Thoracic aorta (tissue), 2 donors: ENCODE measurements around the gene GMPPA. TPM values are rescaled to one million over a fixed set of nuclear protein-coding genes. Genes with fewer than 3 reads are reported as not detected.

Experiments
- ATAC-seq: fragments of 150-250 bp; one replicate; pipeline ENCODE4 v1.8.0; 2017; ENCODE audit warnings: low read depth; ENCODE audit not compliant: insufficient number of reproducible peaks, low FRiP score
- DNase-seq: peaks from one replicate; pipeline ENCODE4 v3.0.0-alpha.2; 2020; ENCODE audit warnings: low spot score
- H3K27ac ChIP-seq, 2 donors: fragments of 200-600 bp; sonication (generic); 1 replicate in 1 of 2; 2 replicates in 1 of 2; pipeline ENCODE4 v1.5.1; 2016; ENCODE audit warnings: mild to moderate bottlenecking in 2 of 2, moderate library complexity in 2 of 2
- H3K27me3 ChIP-seq: fragments of 200-600 bp; sonication (generic); replicated peaks from 2 replicates; pipeline ENCODE4 v1.6.0; 2016; ENCODE audit warnings: mild to moderate bottlenecking; ENCODE audit not compliant: insufficient read depth
- H3K36me3 ChIP-seq: fragments of 200-600 bp; sonication (generic); one replicate; pipeline ENCODE4 v1.5.1; 2016
- H3K4me1 ChIP-seq, 2 donors: fragments of 200-600 bp; sonication (generic); 1 replicate in 1 of 2; 2 replicates in 1 of 2; pipeline versions ENCODE4 v1.5.1 to v1.6.0; 2016; ENCODE audit warnings: low read depth in 2 of 2, mild to moderate bottlenecking in 1 of 2; ENCODE audit not compliant: control insufficient read depth in 1 of 2
- H3K4me3 ChIP-seq: fragments of 200-600 bp; sonication (generic); 2 replicates; pipeline ENCODE4 v1.5.1; 2016; ENCODE audit warnings: mild to moderate bottlenecking
- H3K9me3 ChIP-seq: fragments of 200-600 bp; sonication (generic); 2 replicates; pipeline ENCODE4 v1.5.1; 2016
- CTCF ChIP-seq: fragments of 200-600 bp; sonication (generic); IDR thresholded peaks from one replicate; pipeline ENCODE4 v1.5.1; 2019; ENCODE audit warnings: antibody characterized with exemption
- total RNA-seq, 2 donors: library from RNA; depleted of rRNA; stranded (reverse); fragments of >200 nt; gene quantifications; one replicate each; pipeline versions ENCODE4 v1.1.0 to v1.2.3, GENCODE V29; 2016

GMPPA gene
- total RNA-seq, 2 donors from 2014 or later: 30.5 to 56.5 TPM

DNA sequence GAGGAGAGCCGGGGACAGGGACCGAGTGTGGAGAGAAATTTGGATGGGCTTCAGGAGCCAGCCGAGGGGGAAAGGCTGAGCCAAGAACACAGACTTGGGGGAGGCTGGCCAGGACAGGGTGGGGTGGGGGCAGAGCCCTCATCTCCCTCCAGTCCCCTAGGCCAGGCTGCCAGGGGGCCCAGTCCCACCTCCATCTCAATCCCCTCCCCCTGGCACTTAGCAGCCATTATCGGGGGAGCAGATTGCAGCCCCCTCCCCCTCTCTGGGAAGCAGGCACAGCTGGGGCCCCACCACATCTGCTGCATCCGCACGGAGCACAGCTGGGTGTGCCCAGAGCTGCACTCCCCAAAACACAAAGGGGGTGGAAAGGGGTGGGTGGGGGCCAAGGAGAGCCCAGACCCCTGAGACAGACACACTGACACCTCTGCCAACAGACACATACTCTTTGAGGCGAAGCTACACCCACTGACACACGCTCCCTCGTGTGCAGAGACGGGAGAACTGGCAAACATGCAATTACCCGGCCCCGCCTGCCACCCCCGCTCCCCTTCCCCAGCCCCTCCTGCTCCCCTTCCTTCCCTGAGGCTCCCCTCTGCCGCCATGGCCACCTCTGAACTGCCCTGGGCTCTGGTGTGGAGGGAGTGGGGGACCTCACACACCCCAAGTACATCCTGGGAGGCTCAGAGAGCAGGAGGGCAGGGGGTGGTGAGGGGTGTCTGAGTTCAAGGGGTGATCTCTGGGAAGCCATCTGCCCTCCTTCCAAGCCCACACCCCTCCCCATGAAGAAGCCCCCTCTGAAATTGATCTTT, 10.5 kb downstream of the GMPPA start:
- H3K9me3 ChIP-seq: no peaks in the 10 kb centered on the region
- H3K27ac ChIP-seq: no peak overlapping the region
- DNase-seq: no peak
- H3K27me3 ChIP-seq: peaks cover 7% of the 10 kb centered on the region
- peaks cover 21% of the 10 kb centered on the region for H3K36me3 ChIP-seq
- peaks cover 16 to 37% of the 10 kb centered on the region in 2 donors for H3K4me1 ChIP-seq
- TF ChIP-seq CTCF: no peak
- H3K4me3 ChIP-seq: peak overlapping the region; percentile 60
- no peak for ATAC-seq

DNA sequence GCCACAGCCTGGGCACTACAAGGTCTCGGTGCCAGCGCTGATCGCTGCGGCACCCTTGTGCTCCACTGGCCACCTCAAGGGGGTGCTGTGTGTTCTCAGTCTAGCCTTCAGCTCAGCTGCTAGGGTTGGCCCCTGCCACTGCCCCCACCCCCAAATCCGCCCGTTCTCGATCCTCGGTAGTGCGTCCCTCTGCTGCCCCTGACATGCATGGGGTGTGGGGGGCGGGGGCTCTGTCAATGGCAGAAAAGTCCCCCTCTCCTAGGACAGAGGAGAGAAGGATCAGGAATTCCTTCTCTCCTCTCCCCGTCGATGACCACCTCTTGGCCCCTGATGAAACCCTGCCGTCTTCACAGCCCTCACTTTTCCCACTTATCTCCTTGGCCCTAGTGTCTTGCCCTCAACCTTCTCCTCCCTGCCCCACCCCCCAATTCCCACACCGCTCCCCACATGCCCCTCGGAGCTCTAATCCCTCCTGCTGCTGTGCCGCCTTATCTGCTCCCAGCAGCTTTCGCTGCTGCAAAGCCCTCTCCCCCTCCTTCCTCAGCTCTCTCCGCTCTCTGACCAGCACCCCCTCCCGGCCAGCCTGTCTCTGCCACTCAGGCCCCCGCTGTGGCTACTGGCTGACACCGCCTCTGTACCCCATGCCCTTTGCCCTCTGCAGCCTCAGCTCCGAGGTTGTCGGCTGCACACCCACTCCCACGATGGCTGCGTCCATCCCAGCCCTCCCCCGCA, 11.3 kb downstream of the GMPPA start:
- peak; percentile 31 for ATAC-seq
- peak overlapping the region; percentile 60 for H3K4me3 ChIP-seq
- DNase-seq: no peak
- peaks cover 13% of the 10 kb centered on the region for H3K36me3 ChIP-seq
- peaks cover 7% of the 10 kb centered on the region for H3K27me3 ChIP-seq
- peaks cover 16 to 41% of the 10 kb centered on the region in 2 donors for H3K4me1 ChIP-seq
- TF ChIP-seq CTCF: peak; percentile 70
- H3K27ac ChIP-seq: no peak overlapping the region
- H3K9me3 ChIP-seq: no peaks in the 10 kb centered on the region

- H3K27ac ChIP-seq: no peak overlapping the region
- H3K27me3 ChIP-seq: peaks cover 7% of the 10 kb centered on the region
- TF ChIP-seq CTCF: no peak
- H3K9me3 ChIP-seq: no peaks in the 10 kb centered on the region
- peaks cover 8% of the 10 kb centered on the region for H3K36me3 ChIP-seq
- DNase-seq (no peak), ATAC-seq (no peak)
- peaks cover 16 to 41% of the 10 kb centered on the region in 2 donors for H3K4me1 ChIP-seq
- peak overlapping the region; percentile 60 for H3K4me3 ChIP-seq
Observed at GRCh38 chr2:219510512-219511135, 11.9 kb downstream of the GMPPA start.

DNA sequence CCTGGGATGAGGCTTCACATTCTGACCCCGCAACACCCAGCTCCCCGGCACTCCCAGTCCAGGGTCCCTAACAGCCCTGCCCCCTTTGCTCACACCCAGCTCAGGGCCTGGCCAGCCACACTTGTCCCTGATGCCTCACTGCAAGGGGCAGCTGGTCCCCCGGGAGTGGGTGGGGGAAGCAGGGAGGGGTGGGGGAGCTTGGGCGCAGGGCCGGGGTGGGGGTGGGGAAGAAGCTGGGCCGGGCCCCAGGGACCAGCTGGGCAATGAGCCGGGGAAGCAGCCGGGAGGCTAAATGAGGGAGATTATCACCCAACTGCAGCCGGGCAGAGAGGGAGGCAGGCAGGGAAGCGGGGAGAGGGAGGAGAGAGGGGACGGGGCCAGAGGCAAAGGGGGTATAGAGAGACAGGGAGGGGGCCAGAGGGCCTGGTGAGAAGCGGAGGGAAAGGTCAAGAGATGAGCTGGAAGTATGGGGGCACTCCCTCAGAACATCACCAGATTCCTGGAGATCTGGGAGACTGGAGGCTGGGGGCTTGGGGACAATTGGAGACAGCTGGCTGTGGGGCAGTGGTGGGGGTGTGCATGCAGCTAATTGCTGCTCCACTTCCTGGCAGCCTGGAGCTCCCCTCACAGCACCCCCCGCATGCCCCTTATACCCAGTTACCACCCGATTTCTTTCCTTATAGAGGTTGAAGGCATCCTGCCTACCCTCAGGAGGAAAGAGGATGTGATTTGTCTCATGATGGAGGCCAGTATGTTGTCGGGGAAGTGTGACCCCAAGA, 13.0 kb downstream of the GMPPA start:
- no peak for TF ChIP-seq CTCF
- Histone ChIP-seq H3K4me3 (no peak overlapping the region), H3K9me3 (no peaks in the 10 kb centered on the region), H3K27me3 (peaks cover 7% of the 10 kb centered on the region), H3K4me1 (peaks cover 16 to 41% of the 10 kb centered on the region in 2 donors), H3K36me3 (peaks cover 2% of the 10 kb centered on the region), H3K27ac (no peak overlapping the region)
- DNase-seq (no peak), ATAC-seq (no peak)
